H9 (cell line): Measurements from ENCODE around the gene ZNF747. TPM values are rescaled to one million over a fixed set of nuclear protein-coding genes. Genes with fewer than 3 reads are reported as not detected.

ENCODE experiments used
- DNase-seq: peaks from one replicate; pipeline ENCODE4 v3.0.0-alpha.2; 2017
- H2AFZ ChIP-seq: one replicate; pipeline ENCODE4 v1.6.1; 2013; ENCODE audit warnings: mild to moderate bottlenecking, low read length, control low read depth, moderate library complexity
- H2AK5ac ChIP-seq: 2 replicates; pipeline ENCODE4 v1.6.1; 2013; ENCODE audit warnings: low read length, control low read depth, mixed read lengths; ENCODE audit not compliant: insufficient read length
- H2BK120ac ChIP-seq: one replicate; pipeline ENCODE4 v1.6.1; 2013; ENCODE audit warnings: low read depth, mild to moderate bottlenecking, low read length, control low read depth, inconsistent platforms; ENCODE audit not compliant: poor library complexity, severe bottlenecking
- H2BK12ac ChIP-seq: 2 replicates; pipeline ENCODE4 v1.6.1; 2013; ENCODE audit warnings: low read length, control low read depth, mixed read lengths, low read depth; ENCODE audit not compliant: insufficient read length
- H2BK15ac ChIP-seq: 2 replicates; pipeline ENCODE4 v1.6.1; 2013; ENCODE audit warnings: low read depth, low read length, control low read depth
- H2BK20ac ChIP-seq: one replicate; pipeline ENCODE4 v1.6.1; 2013; ENCODE audit warnings: low read depth, mild to moderate bottlenecking, low read length, control low read depth, inconsistent platforms; ENCODE audit not compliant: poor library complexity, severe bottlenecking
- H2BK5ac ChIP-seq: 2 replicates; pipeline ENCODE4 v1.6.1; 2013; ENCODE audit warnings: low read length, control low read depth, mixed read lengths; ENCODE audit not compliant: insufficient read length
- H3K14ac ChIP-seq: 2 replicates; pipeline ENCODE4 v1.6.1; 2013; ENCODE audit warnings: low read length, control low read depth; ENCODE audit not compliant: insufficient read depth
- H3K18ac ChIP-seq: 2 replicates; pipeline ENCODE4 v1.6.1; 2013; ENCODE audit warnings: low read depth, mild to moderate bottlenecking, mixed read lengths, low read length, control low read depth; ENCODE audit not compliant: insufficient read length
- H3K23ac ChIP-seq: 2 replicates; pipeline ENCODE4 v1.6.1; 2013; ENCODE audit warnings: low read length, control low read depth, mixed read lengths, low read depth; ENCODE audit not compliant: insufficient read length
- H3K23me2 ChIP-seq: 2 replicates; pipeline ENCODE4 v1.6.1; 2013; ENCODE audit warnings: low read depth, mild to moderate bottlenecking, mixed read lengths, low read length, control low read depth; ENCODE audit not compliant: insufficient read length, poor library complexity, severe bottlenecking
- H3K27ac ChIP-seq: 2 replicates; pipeline ENCODE4 v1.5.1; 2013; ENCODE audit warnings: low read length, control low read depth, mixed read lengths, low read depth; ENCODE audit not compliant: insufficient read length
- H3K27me3 ChIP-seq: 2 replicates; pipeline ENCODE4 v1.6.1; 2013; ENCODE audit warnings: low read length, control low read depth, inconsistent platforms; ENCODE audit not compliant: insufficient read depth
- H3K4ac ChIP-seq: 2 replicates; pipeline ENCODE4 v1.6.1; 2013; ENCODE audit warnings: low read depth, mild to moderate bottlenecking, control low read depth, inconsistent platforms, low read length, moderate library complexity
- H3K4me1 ChIP-seq: 2 replicates; pipeline ENCODE4 v1.6.1; 2013; ENCODE audit warnings: low read length, control low read depth, inconsistent platforms; ENCODE audit not compliant: insufficient read depth
- H3K4me2 ChIP-seq: 2 replicates; pipeline ENCODE4 v1.6.1; 2013; ENCODE audit warnings: low read length, control low read depth, mixed read lengths; ENCODE audit not compliant: insufficient read length, insufficient read depth
- H3K56ac ChIP-seq: 2 replicates; pipeline ENCODE4 v1.6.1; 2013; ENCODE audit warnings: low read depth, mild to moderate bottlenecking, mixed read lengths, low read length, control low read depth; ENCODE audit not compliant: insufficient read length
- H3K79me1 ChIP-seq: 2 replicates; pipeline ENCODE4 v1.6.1; 2013; ENCODE audit warnings: low read depth, mild to moderate bottlenecking, moderate library complexity, low read length, control low read depth, inconsistent platforms; ENCODE audit not compliant: insufficient read depth, poor library complexity, severe bottlenecking
- H3K79me2 ChIP-seq: 2 replicates; pipeline ENCODE4 v1.6.1; 2013; ENCODE audit warnings: low read length, control low read depth, inconsistent platforms; ENCODE audit not compliant: insufficient read depth
- H3K9ac ChIP-seq: 2 replicates; pipeline ENCODE4 v1.6.1; 2013; ENCODE audit warnings: low read length, control low read depth, mixed read lengths; ENCODE audit not compliant: insufficient read length; ENCODE audit errors: extremely low read depth
- H3K9me3 ChIP-seq: one replicate; pipeline ENCODE4 v1.6.1; 2013; ENCODE audit warnings: low read depth, low read length, inconsistent platforms; ENCODE audit not compliant: control insufficient read depth
- H3T11ph ChIP-seq: one replicate; pipeline ENCODE4 v1.6.1; 2013; ENCODE audit warnings: mild to moderate bottlenecking, low read length, control low read depth, inconsistent platforms
- H4K20me1 ChIP-seq: one replicate; pipeline ENCODE4 v1.6.1; 2013; ENCODE audit not compliant: control insufficient read depth, insufficient read length, insufficient read depth
- H4K5ac ChIP-seq: 2 replicates; pipeline ENCODE4 v1.6.1; 2013; ENCODE audit warnings: low read depth, mild to moderate bottlenecking, mixed read lengths, low read length, control low read depth; ENCODE audit not compliant: insufficient read length
- H4K8ac ChIP-seq: replicated peaks from 2 replicates; pipeline ENCODE4 v1.6.1; 2013; ENCODE audit warnings: low read length, control low read depth, mixed read lengths, low read depth; ENCODE audit not compliant: insufficient read length
- H4K91ac ChIP-seq: 2 replicates; pipeline ENCODE4 v1.6.1; 2013; ENCODE audit warnings: low read depth, mild to moderate bottlenecking, moderate library complexity, mixed read lengths, low read length, control low read depth; ENCODE audit not compliant: insufficient read length
- H3K27ac Mint-ChIP-seq, 3 experiments: 2 replicates in 2 of 3; 3 replicates in 1 of 3; pipeline ENCODE4 v1.8.0; 2020 to 2021; ENCODE audit warnings: mixed read lengths in 3 of 3, mild to moderate bottlenecking in 1 of 3, moderate library complexity in 1 of 3
- H3K27me3 Mint-ChIP-seq: 2 replicates; pipeline ENCODE4 v1.8.0; 2021; ENCODE audit warnings: low read depth, mild to moderate bottlenecking, moderate library complexity, mixed read lengths
- H3K36me3 Mint-ChIP-seq, 3 experiments: 2 replicates in 2 of 3; 3 replicates in 1 of 3; pipeline ENCODE4 v1.8.0; 2020 to 2021; ENCODE audit warnings: low read depth in 3 of 3, mixed read lengths in 3 of 3; ENCODE audit not compliant: insufficient read depth in 1 of 3
- H3K4me1 Mint-ChIP-seq, 2 experiments: 2 replicates each; pipeline ENCODE4 v1.8.0; 2020; ENCODE audit warnings: mixed read lengths in 2 of 2
- H3K4me3 Mint-ChIP-seq, 2 experiments: 2 replicates in 1 of 2; 3 replicates in 1 of 2; pipeline ENCODE4 v1.8.0; 2020 to 2021; ENCODE audit warnings: mild to moderate bottlenecking in 2 of 2, mixed read lengths in 2 of 2, moderate library complexity in 1 of 2
- H3K9me3 Mint-ChIP-seq, 2 experiments: 2 replicates in 1 of 2; 3 replicates in 1 of 2; pipeline ENCODE4 v1.8.0; 2020; ENCODE audit warnings: mild to moderate bottlenecking in 2 of 2, mixed read lengths in 2 of 2, moderate library complexity in 1 of 2
- WGBS: extraction: QIAGEN DNeasy Blood & Tissue Kit; methylation state at CpG from one replicate; pipeline ENCODE4 v1.1.7; 2013; ENCODE audit warnings: missing lambda C conversion rate, low lambda C conversion rate, mixed read lengths; ENCODE audit not compliant: insufficient read length; ENCODE audit errors: extremely low coverage; 5-methylcytosine and 5-hydroxymethylcytosine counted together
- total RNA-seq: library from RNA; stranded (reverse); gene quantifications from 2 replicates; pipeline ENCODE4 v1.2.1, GENCODE V29; 2021
- TF ChIP-seq, protein P1 (sequence below): fragments of 200-600 bp; sonication (generic); conservative IDR thresholded peaks from 3 replicates; pipeline ENCODE4 v1.8.0; 2021; ENCODE audit warnings: antibody characterized with exemption, mild to moderate bottlenecking

Gene ZNF747
- total RNA-seq, 1 experiment from 2014 or later = 18.4 TPM

DNA sequence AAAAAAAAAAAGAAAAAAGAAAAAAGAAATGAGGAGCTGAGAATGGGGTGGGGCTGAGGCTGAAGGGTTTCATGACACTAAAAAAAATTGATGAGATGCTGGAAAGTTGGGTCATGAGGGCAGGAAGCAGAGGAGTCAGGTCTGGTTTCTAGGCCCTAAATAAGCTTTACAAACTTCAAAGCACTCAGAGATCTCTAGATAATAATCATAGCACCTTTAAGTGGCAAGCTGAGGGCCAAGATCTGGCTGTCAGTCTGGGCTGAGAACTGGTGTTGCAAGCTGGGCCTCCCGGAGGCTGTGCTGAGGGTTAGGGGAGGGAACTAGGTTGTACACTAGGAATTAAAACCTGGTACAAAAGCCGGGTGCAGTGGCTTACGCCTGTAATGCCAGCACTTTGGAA is 17.1 kb upstream of the ZNF747 start:
- H3K4me3 Mint-ChIP-seq = no peak overlapping the region
- H3K27ac Mint-ChIP-seq = no peak overlapping the region

More for the DNA sequence above, 17.1 kb upstream of the ZNF747 start:
- no CpG with 5 or more reads among the region's 3 CpGs for WGBS
- no peaks in the 10 kb centered on the region for H3K23me2 ChIP-seq
- H3K9ac ChIP-seq = no peak overlapping the region
- Mint-ChIP-seq H3K27me3 (peaks cover 4% of the 10 kb centered on the region; the same call in 1 of the 2 replicates), H3K9me3 (peaks cover 0 to 6% of the 10 kb centered on the region in 2 experiments; a peak in 1 of 5 replicates), H3K4me1 (peaks cover 22 to 31% of the 10 kb centered on the region in 2 experiments), H3K36me3 (peaks cover 5 to 37% (median 33%) of the 10 kb centered on the region in 3 experiments)
- no peak overlapping the region for H2BK120ac ChIP-seq
- no peak overlapping the region for H2BK20ac ChIP-seq
- H3K4me1 ChIP-seq = peaks cover 3% of the 10 kb centered on the region; the same call in 1 of the 2 replicates
- no peak overlapping the region for H4K5ac ChIP-seq
- TF ChIP-seq, protein P1, sequence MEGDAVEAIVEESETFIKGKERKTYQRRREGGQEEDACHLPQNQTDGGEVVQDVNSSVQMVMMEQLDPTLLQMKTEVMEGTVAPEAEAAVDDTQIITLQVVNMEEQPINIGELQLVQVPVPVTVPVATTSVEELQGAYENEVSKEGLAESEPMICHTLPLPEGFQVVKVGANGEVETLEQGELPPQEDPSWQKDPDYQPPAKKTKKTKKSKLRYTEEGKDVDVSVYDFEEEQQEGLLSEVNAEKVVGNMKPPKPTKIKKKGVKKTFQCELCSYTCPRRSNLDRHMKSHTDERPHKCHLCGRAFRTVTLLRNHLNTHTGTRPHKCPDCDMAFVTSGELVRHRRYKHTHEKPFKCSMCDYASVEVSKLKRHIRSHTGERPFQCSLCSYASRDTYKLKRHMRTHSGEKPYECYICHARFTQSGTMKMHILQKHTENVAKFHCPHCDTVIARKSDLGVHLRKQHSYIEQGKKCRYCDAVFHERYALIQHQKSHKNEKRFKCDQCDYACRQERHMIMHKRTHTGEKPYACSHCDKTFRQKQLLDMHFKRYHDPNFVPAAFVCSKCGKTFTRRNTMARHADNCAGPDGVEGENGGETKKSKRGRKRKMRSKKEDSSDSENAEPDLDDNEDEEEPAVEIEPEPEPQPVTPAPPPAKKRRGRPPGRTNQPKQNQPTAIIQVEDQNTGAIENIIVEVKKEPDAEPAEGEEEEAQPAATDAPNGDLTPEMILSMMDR = no peak
- no peak overlapping the region for H3T11ph ChIP-seq
- no peaks in the 10 kb centered on the region for H3K79me1 ChIP-seq
- H4K8ac ChIP-seq = no peak overlapping the region
- H4K91ac ChIP-seq = no peak overlapping the region
- no peak for DNase-seq
- H3K14ac ChIP-seq = no peak overlapping the region
- no peak overlapping the region for H2BK12ac ChIP-seq
- H3K4ac ChIP-seq = no peak overlapping the region
- no peak overlapping the region for H2BK5ac ChIP-seq
- H2BK15ac ChIP-seq = no peak overlapping the region
- H3K9me3 ChIP-seq = no peaks in the 10 kb centered on the region
- no peak overlapping the region for H3K4me2 ChIP-seq
- H3K27me3 ChIP-seq = no peaks in the 10 kb centered on the region
- H3K27ac ChIP-seq = no peak overlapping the region
- no peak overlapping the region for H2AK5ac ChIP-seq
- H3K23ac ChIP-seq = no peak overlapping the region
- H3K79me2 ChIP-seq = no peaks in the 10 kb centered on the region
- no peak overlapping the region for H2AFZ ChIP-seq
- H3K18ac ChIP-seq = no peak overlapping the region
- no peak overlapping the region for H3K56ac ChIP-seq
- H4K20me1 ChIP-seq = no peaks in the 10 kb centered on the region
